Activated CD4-positive, alpha-beta T cell treated with anti-CD3 and anti-CD28 coated beads, Interleukin-2, Interleukin-4, amounts not matched to agents 100 ng/mL and 50 ng/mL, durations not matched to agents 16 hours and 8 hours (primary cell): ENCODE results near the gene CCDC18.
"Not testable (repeated sequence)": the region's sequence is repeated elsewhere in the genome, so short reads cannot be mapped to it uniquely, and the experiment has no call there.

ENCODE experiments used
- DNase-seq: peaks from one replicate; pipeline ENCODE4 v3.0.0-alpha.2; 2020; ENCODE audit warnings: low spot score

CCDC18 gene

GRCh38 chr1:93237021-93237420 lies 56.5 kb downstream of the CCDC18 start:
- no peak for DNase-seq

- no peak for DNase-seq
Measured at GRCh38 chr1:93238425-93238824, 57.9 kb downstream of the CCDC18 start.

- DNase-seq, result no peak
Measured at GRCh38 chr1:93239863-93240262, 59.3 kb downstream of the CCDC18 start.

- not testable (repeated sequence) for DNase-seq
Measured at GRCh38 chr1:93243233-93243632, 62.7 kb downstream of the CCDC18 start.

GRCh38 chr1:93244298-93245069 lies 64.0 kb downstream of the CCDC18 start:
- DNase-seq, result no peak

- DNase-seq, result no peak
Measured at GRCh38 chr1:93251966-93252365, 71.4 kb downstream of the CCDC18 start.

- DNase-seq, result no peak
Measured at GRCh38 chr1:93252598-93252997, 72.1 kb downstream of the CCDC18 start.

GRCh38 chr1:93253516-93253915 lies 73.0 kb downstream of the CCDC18 start:
- DNase-seq, result no peak

- no peak for DNase-seq
Measured at GRCh38 chr1:93255222-93256079, 74.9 kb downstream of the CCDC18 start.

- no peak for DNase-seq
Measured at GRCh38 chr1:93256433-93256832, 75.9 kb downstream of the CCDC18 start.

- no peak for DNase-seq
Measured at GRCh38 chr1:93257889-93258288, 77.4 kb downstream of the CCDC18 start.

- DNase-seq, result not testable (repeated sequence)
Measured at GRCh38 chr1:93260726-93261125, 80.2 kb downstream of the CCDC18 start.

GRCh38 chr1:93262645-93263044 lies 82.1 kb downstream of the CCDC18 start:
- no peak for DNase-seq

- not testable (repeated sequence) for DNase-seq
Measured at GRCh38 chr1:93268888-93269287, 88.4 kb downstream of the CCDC18 start.

- DNase-seq, result not testable (repeated sequence)
Measured at GRCh38 chr1:93275262-93275633, 94.7 kb downstream of the CCDC18 start.

GRCh38 chr1:93275634-93276295 lies 95.2 kb downstream of the CCDC18 start:
- no peak for DNase-seq

- DNase-seq, result not testable (repeated sequence)
Measured at GRCh38 chr1:93277530-93277929, 97.0 kb downstream of the CCDC18 start.

- DNase-seq, result no peak
Measured at GRCh38 chr1:93283496-93283895, 103.0 kb downstream of the CCDC18 start.

- no peak for DNase-seq
Measured at GRCh38 chr1:93288558-93288957, 108.0 kb downstream of the CCDC18 start.

- no peak for DNase-seq
Measured at GRCh38 chr1:93296555-93297154, 116.1 kb downstream of the CCDC18 start.

- DNase-seq, result no peak
Measured at GRCh38 chr1:93301131-93301530, 120.6 kb downstream of the CCDC18 start.

GRCh38 chr1:93302078-93302477 lies 121.6 kb downstream of the CCDC18 start:
- DNase-seq, result no peak
